Activated T-helper 1 cell treated with anti-CD3 and anti-CD28 coated beads, Interleukin-12 subunit alpha, Interleukin-12 subunit beta, Interleukin-2, Interleukin-4 antibody, amounts not matched to agents 30 ng/mL and 10 ng/mL and 1 ng/mL, durations not matched to agents 14 hours and 24 hours and 36 hours (primary cell): ENCODE measurements around the gene DDX60. TPM values are rescaled to one million over a fixed set of nuclear protein-coding genes. Genes with fewer than 3 reads are reported as not detected.
A peak's percentile ranks its signal among the peaks of the same experiment; 100 is the strongest.

Experiments used
- DNase-seq: peaks from one replicate; pipeline ENCODE4 v3.0.0; 2021; ENCODE audit warnings: low spot score
- H3K27ac Mint-ChIP-seq: one replicate; pipeline ENCODE4 v1.8.0; 2021; ENCODE audit warnings: mild to moderate bottlenecking, mixed read lengths
- H3K27me3 Mint-ChIP-seq: one replicate; pipeline ENCODE4 v1.8.0; 2022; ENCODE audit warnings: mild to moderate bottlenecking, moderate library complexity, mixed read lengths; ENCODE audit not compliant: insufficient read depth
- H3K36me3 Mint-ChIP-seq: one replicate; pipeline ENCODE4 v1.8.0; 2021; ENCODE audit warnings: low read depth, mixed read lengths
- H3K4me1 Mint-ChIP-seq: one replicate; pipeline ENCODE4 v1.8.0; 2021; ENCODE audit warnings: low read depth, mixed read lengths
- H3K4me3 Mint-ChIP-seq: one replicate; pipeline ENCODE4 v1.8.0; 2021; ENCODE audit warnings: mild to moderate bottlenecking, moderate library complexity, mixed read lengths
- H3K9me3 Mint-ChIP-seq: one replicate; pipeline ENCODE4 v1.8.0; 2021; ENCODE audit warnings: mixed read lengths
- intact Hi-C: fragments of 100-400 bp; cut with micrococcal nuclease; formaldehyde crosslinking; loops from one replicate; pipeline ENCODE4 v1.15.1; 2024
- total RNA-seq: library from RNA; stranded (reverse); gene quantifications from 2 replicates; pipeline ENCODE4 v1.2.3, GENCODE V29; 2022

DDX60 gene, protein sequence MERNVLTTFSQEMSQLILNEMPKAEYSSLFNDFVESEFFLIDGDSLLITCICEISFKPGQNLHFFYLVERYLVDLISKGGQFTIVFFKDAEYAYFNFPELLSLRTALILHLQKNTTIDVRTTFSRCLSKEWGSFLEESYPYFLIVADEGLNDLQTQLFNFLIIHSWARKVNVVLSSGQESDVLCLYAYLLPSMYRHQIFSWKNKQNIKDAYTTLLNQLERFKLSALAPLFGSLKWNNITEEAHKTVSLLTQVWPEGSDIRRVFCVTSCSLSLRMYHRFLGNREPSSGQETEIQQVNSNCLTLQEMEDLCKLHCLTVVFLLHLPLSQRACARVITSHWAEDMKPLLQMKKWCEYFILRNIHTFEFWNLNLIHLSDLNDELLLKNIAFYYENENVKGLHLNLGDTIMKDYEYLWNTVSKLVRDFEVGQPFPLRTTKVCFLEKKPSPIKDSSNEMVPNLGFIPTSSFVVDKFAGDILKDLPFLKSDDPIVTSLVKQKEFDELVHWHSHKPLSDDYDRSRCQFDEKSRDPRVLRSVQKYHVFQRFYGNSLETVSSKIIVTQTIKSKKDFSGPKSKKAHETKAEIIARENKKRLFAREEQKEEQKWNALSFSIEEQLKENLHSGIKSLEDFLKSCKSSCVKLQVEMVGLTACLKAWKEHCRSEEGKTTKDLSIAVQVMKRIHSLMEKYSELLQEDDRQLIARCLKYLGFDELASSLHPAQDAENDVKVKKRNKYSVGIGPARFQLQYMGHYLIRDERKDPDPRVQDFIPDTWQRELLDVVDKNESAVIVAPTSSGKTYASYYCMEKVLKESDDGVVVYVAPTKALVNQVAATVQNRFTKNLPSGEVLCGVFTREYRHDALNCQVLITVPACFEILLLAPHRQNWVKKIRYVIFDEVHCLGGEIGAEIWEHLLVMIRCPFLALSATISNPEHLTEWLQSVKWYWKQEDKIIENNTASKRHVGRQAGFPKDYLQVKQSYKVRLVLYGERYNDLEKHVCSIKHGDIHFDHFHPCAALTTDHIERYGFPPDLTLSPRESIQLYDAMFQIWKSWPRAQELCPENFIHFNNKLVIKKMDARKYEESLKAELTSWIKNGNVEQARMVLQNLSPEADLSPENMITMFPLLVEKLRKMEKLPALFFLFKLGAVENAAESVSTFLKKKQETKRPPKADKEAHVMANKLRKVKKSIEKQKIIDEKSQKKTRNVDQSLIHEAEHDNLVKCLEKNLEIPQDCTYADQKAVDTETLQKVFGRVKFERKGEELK (N-terminal part only)
- 10.6 and 15.2 TPM in 2 replicates for total RNA-seq

DNA sequence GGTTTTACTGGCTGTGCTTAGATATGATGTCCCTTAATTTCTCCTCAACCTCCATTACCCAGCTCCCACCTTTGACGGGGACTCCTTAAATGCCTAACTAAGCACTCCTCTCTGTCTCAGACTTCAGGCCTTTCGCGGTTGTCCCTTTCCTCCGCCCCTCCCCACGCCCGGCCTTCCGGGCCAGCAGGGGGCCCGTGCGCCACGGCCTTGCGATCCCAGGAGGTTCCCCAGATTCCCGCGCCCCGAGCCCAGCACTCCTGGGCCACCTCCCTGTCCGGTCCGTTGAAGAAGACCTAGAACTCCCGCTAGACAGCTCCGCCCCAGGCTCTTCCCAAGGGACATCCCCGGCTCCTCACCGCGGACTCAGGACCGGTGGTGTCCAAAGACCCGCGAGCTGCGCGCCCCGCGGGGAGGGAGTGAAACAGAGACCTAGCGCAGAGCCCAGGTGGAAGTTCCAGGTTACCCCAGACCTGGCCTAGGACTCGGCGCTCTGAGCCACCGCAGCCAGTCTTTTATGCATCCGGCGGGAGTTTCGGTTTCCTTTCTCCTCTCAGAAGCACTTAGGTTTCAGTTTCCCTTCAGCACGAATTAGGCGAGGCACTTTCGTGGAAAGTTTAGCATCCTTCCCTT is at the start of gene DDX60:
Gene DDX60, minus strand, starts transcription at position 487 of the 630 bp plus-strand sequence. CDS start 7,493 bp downstream, outside the sequence.
- peak within 1 kb of the TSS; percentile 88 for H3K27ac Mint-ChIP-seq
- peak within 1 kb of the TSS; percentile 90 for H3K4me3 Mint-ChIP-seq
- peaks cover 1% of the 10 kb centered on the region for H3K27me3 Mint-ChIP-seq
- intact Hi-C loops = loop anchor here (1.0 to 10.0 kb wide), 7 partner anchors 163 to 1440 kb away; partner anchors contain the start of genes CBR4 and NEK1
- peaks cover 16% of the 10 kb centered on the region for H3K9me3 Mint-ChIP-seq
- peak; percentile 85 for DNase-seq
- H3K4me1 Mint-ChIP-seq = peaks cover 60% of the 10 kb centered on the region
- peaks cover 24% of the 10 kb centered on the region for H3K36me3 Mint-ChIP-seq

DNA sequence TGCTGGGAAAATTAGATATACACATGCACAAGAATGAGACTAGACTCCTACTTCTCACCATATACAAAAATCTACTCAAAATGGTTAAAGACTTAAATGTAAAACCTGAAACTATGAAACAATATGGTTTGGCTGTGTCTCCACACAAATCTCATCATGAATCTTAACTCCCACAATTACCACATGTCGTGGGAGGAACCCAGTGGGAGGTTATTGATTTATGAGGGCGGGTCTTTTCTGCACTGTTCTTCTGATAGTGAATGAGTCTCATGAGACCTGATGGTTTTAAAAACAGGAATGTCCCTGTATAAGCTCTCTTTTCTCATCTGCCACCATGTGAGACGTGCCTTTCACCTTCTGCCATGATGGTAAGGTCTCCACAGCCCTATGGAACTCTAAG is 48.5 kb upstream of the DDX60 start:
- peaks cover 2% of the 10 kb centered on the region for H3K27me3 Mint-ChIP-seq
- peaks cover 16% of the 10 kb centered on the region for H3K9me3 Mint-ChIP-seq
- H3K4me3 Mint-ChIP-seq = no peak overlapping the region
- H3K4me1 Mint-ChIP-seq = peaks cover 6% of the 10 kb centered on the region
- no peak overlapping the region for H3K27ac Mint-ChIP-seq
- H3K36me3 Mint-ChIP-seq = peaks cover 58% of the 10 kb centered on the region
- DNase-seq = no peak
- intact Hi-C loops = no loop called here

DNA sequence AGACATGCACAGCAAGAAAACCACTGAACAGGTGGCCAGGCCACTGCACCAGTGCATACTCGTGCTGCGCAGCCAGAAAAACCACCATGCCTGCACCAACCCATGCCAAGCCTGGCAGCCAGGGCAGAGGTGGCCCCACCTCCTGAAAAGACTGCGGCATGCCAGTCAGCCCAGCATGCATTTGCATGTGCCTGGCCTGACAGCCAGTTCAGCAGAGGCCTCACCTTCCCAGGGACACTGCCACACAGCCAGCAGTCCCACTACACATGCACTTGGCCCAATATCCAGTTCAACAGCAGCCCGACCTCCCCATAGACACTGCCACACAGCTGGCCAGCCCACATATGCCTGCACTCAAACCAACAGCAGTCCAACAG is 43.5 kb upstream of the DDX60 start:
- H3K4me1 Mint-ChIP-seq = peaks cover 6% of the 10 kb centered on the region
- intact Hi-C loops = no loop called here

DNA sequence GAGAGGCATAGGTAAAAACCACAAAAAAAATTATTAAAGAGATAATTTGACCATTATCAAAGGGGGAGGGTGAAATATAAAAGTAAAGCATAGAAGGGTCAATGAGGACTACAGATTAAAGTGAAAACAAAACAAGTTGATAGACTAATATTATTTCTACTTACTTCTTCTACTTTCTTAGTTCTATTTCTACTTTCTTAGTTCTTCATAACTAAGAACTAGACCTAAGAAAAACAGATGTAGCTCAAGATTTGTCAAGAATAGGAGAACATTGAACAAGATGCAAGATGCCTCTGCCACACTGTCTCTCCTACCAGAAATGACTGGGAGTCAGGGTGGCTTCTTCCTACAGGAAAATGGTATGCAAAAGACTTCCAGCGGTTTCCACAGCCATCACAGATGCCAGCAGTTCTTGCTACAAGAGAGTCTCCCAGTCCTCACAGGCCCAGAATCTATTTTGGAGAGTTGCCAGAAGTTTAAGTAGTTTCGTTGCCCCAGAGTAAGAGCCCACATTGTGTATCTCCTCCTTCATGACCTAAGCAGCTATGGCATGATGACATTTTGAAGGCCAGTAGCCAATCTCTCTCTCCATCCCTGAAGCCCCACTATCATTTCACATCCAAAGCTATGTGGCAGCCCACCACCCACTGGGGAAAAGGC is 42.9 kb upstream of the DDX60 start:
- peaks cover 6% of the 10 kb centered on the region for H3K4me1 Mint-ChIP-seq
- intact Hi-C loops = no loop called here
- DNase-seq = no peak
- H3K27me3 Mint-ChIP-seq = peaks cover 2% of the 10 kb centered on the region
- H3K4me3 Mint-ChIP-seq = no peak overlapping the region
- no peak overlapping the region for H3K27ac Mint-ChIP-seq
- H3K36me3 Mint-ChIP-seq = peaks cover 58% of the 10 kb centered on the region
- H3K9me3 Mint-ChIP-seq = peaks cover 13% of the 10 kb centered on the region

More for the DNA sequence above, 43.5 kb upstream of the DDX60 start:
- Mint-ChIP-seq H3K27me3 (peaks cover 2% of the 10 kb centered on the region), H3K4me3 (no peak overlapping the region), H3K36me3 (peaks cover 57% of the 10 kb centered on the region), H3K27ac (no peak overlapping the region), H3K9me3 (peaks cover 13% of the 10 kb centered on the region)
- DNase-seq = no peak

DNA sequence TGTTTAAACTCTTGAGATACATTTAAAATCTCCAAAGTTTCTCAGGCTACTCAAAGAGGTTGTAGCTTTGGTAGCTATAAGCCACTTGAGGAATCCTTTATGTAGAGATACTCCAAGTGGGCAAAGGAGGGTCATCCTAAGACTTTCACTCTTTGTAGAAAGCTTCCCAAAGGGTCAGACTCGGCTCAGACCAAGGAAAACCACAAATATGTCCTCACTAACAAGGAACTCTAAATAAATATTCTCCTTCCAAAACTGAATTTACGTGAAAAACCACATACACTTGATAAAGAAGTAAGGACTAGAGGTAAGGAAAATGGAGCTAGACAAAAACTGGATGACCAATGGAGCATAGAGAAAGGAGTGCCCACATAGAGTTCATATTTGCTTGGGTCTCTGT is 41.7 kb upstream of the DDX60 start:
- no peak overlapping the region for H3K27ac Mint-ChIP-seq
- H3K9me3 Mint-ChIP-seq = peaks cover 19% of the 10 kb centered on the region
- H3K4me3 Mint-ChIP-seq = no peak overlapping the region
- H3K27me3 Mint-ChIP-seq = no peaks in the 10 kb centered on the region
- DNase-seq = no peak
- intact Hi-C loops = no loop called here
- H3K4me1 Mint-ChIP-seq = peaks cover 6% of the 10 kb centered on the region
- peaks cover 53% of the 10 kb centered on the region for H3K36me3 Mint-ChIP-seq

DNA sequence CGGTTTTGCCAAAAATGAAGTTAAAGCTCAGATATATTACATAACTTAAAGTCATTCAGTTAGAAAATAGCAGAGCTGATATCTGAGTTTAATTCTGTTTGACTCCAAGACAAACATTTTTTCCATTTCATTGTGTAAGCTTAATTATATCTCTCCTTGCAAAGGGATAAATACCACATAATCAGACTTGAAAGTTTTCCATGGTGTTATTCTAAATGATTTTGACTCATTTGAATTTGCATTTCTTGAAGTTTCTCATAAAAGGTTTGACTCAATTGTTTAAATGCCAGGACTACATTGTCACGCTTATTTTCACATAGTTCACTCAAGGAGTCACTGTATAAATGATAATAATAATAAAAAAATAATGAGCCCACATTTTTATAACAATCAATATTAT is 39.4 kb upstream of the DDX60 start:
- H3K4me3 Mint-ChIP-seq = no peak overlapping the region
- intact Hi-C loops = no loop called here
- no peak for DNase-seq
- no peak overlapping the region for H3K27ac Mint-ChIP-seq
- peaks cover 24% of the 10 kb centered on the region for H3K9me3 Mint-ChIP-seq
- H3K27me3 Mint-ChIP-seq = no peaks in the 10 kb centered on the region
- H3K4me1 Mint-ChIP-seq = no peaks in the 10 kb centered on the region
- H3K36me3 Mint-ChIP-seq = peaks cover 40% of the 10 kb centered on the region

DNA sequence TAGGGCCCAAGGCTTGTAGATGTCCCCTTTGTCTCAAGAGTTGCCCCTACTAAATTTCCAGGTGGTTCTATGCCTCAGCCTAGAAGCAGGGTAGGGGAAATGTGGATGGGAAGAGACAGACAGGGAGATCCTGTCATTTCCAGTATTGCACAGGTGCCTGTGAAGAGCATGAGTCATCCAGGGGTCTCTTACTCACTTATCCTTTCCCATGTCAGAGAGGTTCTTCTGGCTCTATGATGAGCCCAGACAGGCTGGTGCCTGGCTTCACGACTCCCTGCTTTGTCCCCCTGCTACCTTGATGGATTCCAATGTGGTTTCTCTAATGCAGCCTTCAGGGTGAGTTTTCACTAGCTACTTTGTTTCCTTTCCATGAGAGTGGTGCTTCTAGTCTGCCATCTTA is 35.2 kb upstream of the DDX60 start:
- Mint-ChIP-seq H3K27ac (no peak overlapping the region), H3K9me3 (peaks cover 53% of the 10 kb centered on the region), H3K36me3 (peaks cover 13% of the 10 kb centered on the region)

DNA sequence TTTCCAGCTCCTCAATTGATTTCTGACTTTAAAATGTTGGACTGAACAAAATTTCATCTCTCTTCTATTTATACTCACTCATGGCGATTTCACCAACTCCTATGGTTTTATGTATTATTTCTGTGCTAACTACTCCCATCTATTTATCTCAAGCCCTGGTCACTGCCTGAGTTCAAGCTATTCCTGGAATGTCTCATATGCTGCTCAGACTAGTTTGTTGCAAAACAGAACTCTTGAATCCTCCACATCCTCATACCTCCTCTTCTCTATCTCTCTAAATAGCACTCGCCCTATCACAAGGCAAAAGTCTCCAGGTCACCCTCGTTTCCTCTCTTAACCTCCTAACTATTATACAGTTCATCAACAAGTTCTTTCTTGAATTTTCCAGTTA is 19.0 kb upstream of the DDX60 start:
- intact Hi-C loops = no loop called here
- no peak for DNase-seq
- Mint-ChIP-seq H3K4me1 (peaks cover 5% of the 10 kb centered on the region), H3K27me3 (no peaks in the 10 kb centered on the region), H3K9me3 (peaks cover 9% of the 10 kb centered on the region), H3K36me3 (peaks cover 3% of the 10 kb centered on the region), H3K27ac (no peak overlapping the region), H3K4me3 (no peak overlapping the region)

More for the DNA sequence above, 35.2 kb upstream of the DDX60 start:
- no peak for DNase-seq
- Mint-ChIP-seq H3K27me3 (peaks cover 1% of the 10 kb centered on the region), H3K4me1 (no peaks in the 10 kb centered on the region), H3K4me3 (no peak overlapping the region)
- intact Hi-C loops = no loop called here

DNA sequence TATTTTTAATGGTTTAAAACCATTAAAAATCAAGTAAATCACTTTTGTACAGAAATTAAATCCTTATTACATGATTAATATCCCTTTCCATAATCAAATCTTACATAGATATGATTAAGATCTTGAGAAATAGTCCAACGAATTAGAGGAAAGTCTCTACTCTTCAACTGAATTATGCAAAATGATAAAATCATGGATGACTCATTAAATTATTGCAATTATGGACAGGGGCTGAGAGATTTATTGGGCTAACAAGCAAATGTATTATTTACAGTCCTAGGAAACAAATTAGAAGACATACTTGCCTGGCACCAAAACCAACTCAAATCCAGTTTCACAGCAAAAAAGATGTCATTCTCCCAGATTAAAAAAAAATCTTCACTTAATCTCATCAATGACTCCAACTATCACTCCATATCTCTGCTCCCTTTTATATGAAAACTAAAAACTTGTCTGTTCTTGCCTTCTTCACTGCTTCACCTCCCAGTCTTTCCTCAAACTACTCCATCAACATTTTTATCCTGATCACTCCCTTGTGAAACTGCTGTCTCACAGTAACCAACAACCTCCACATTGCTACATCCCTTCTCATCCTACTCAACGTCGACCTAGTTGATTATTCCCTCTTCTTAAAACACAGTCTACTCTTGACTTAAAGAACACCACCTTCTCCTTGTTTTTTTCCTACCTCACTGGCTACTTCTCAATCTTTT is 18.4 kb upstream of the DDX60 start:
- no peaks in the 10 kb centered on the region for H3K27me3 Mint-ChIP-seq
- peaks cover 9% of the 10 kb centered on the region for H3K9me3 Mint-ChIP-seq
- peaks cover 3% of the 10 kb centered on the region for H3K36me3 Mint-ChIP-seq
- H3K27ac Mint-ChIP-seq = no peak overlapping the region
- DNase-seq = no peak
- H3K4me3 Mint-ChIP-seq = no peak overlapping the region
- H3K4me1 Mint-ChIP-seq = peaks cover 5% of the 10 kb centered on the region
- intact Hi-C loops = no loop called here

DNA sequence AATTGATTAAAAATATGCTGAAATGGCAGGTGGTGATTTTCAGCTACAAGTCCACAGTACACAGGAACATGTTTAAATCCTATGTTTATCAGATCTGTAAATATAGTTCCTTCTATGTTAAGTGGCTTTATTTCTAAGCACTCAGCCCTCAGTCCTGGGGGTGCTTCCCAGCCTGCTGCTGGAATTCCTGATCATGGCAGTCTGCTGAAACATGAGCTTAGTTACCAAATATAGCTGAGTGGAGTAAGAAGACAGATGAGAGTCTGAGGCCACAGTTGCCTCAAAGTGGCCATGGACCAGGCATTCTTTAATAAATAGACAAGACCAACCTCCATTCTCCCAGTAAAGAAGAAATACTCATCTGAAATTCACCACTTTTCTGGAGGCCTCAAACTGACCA is 17.1 kb upstream of the DDX60 start:
- no peaks in the 10 kb centered on the region for H3K36me3 Mint-ChIP-seq
- DNase-seq = no peak
- no peak overlapping the region for H3K27ac Mint-ChIP-seq
- intact Hi-C loops = no loop called here
- no peak overlapping the region for H3K4me3 Mint-ChIP-seq
- H3K9me3 Mint-ChIP-seq = no peaks in the 10 kb centered on the region
- H3K4me1 Mint-ChIP-seq = peaks cover 5% of the 10 kb centered on the region
- no peaks in the 10 kb centered on the region for H3K27me3 Mint-ChIP-seq

DNA sequence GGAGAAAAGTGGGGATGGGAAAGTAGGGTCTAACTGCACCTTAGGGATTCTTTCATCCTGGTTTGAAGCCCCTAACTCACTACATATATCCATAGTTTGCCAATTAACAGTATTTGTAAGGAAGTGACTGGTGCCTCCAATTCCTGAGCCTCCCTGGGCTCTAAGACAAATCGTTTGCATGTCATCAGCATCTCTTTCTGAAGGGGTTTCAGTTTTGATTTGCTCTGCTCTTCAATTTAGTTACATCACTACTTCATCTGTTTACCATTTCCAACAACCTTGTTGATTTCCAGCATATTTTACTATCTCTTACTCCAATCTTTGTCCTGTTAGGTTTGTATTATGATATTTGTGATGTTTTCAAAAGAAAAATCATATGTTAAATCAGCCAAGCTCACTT is 15.5 kb upstream of the DDX60 start:
- DNase-seq = no peak
- H3K4me1 Mint-ChIP-seq = peaks cover 5% of the 10 kb centered on the region
- no peak overlapping the region for H3K27ac Mint-ChIP-seq
- H3K27me3 Mint-ChIP-seq = peaks cover 5% of the 10 kb centered on the region
- H3K4me3 Mint-ChIP-seq = no peak overlapping the region
- no peaks in the 10 kb centered on the region for H3K36me3 Mint-ChIP-seq
- no peaks in the 10 kb centered on the region for H3K9me3 Mint-ChIP-seq
- intact Hi-C loops = no loop called here
